Activated T-cell treated with anti-CD3 and anti-CD28 coated beads, Interleukin-2, amount 50 U/mL, for 48 hours (primary cell): Measurements from ENCODE around the gene COPS6.
A peak's percentile ranks its signal among the peaks of the same experiment; 100 is the strongest.
"Not testable (repeated sequence)": the region's sequence is repeated elsewhere in the genome, so short reads cannot be mapped to it uniquely, and the experiment has no call there.

ENCODE experiments used
- DNase-seq, 2 experiments: peaks; one replicate each; pipeline ENCODE4 v3.0.0-alpha.2; 2020

Gene COPS6

GRCh38 chr7:100127866-100128636 is 39.3 kb downstream of the COPS6 start:
- DNase-seq: peak; percentile 54 to 60

GRCh38 chr7:100128637-100128963 is 39.8 kb downstream of the COPS6 start:
- DNase-seq: no peak

- DNase-seq: not testable (repeated sequence)
Measured at GRCh38 chr7:100130220-100130607, 41.4 kb downstream of the COPS6 start.

DNA sequence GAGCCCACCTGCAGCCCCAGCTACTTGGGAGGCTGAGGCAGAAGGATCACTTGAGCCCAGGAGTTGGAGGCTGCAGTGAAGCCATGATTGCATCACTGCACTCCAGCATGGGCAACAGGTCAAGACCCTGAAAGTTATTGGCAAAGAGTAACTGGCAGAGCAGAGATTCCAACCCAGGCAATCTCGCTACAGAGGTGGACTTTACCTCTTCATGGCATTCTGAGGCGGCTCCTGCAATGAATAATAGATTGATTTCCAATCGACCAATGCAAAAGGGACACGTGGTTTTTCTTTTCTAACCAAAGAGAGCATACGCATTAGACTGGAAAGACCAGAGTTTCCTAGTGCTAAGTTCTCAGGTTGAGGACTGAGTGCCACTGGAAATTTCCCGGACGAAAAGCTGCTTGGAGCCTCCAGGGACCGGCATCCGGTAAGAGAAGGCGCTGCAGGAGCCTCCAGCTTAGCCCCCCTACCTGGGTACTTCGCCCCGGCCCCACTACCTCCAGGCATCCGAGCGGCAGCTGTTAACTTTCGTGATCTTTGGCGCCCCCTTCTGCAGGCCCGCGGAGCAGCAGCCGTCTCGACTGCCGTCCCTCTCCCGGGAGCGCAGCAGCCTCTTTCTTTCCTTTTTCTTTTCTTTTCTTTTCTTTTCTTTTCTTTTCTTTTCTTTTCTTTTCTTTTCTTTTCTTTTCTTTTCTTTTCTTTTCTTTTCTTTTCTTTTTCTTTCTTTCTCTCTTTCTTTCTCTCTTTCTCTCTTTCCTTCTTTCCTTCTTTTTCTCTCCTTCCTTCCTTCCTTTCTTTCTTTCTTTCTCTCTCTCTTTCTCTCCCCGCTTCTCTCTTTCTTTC is 42.1 kb downstream of the COPS6 start:
- DNase-seq: peak; percentile 92 to 94

DNA sequence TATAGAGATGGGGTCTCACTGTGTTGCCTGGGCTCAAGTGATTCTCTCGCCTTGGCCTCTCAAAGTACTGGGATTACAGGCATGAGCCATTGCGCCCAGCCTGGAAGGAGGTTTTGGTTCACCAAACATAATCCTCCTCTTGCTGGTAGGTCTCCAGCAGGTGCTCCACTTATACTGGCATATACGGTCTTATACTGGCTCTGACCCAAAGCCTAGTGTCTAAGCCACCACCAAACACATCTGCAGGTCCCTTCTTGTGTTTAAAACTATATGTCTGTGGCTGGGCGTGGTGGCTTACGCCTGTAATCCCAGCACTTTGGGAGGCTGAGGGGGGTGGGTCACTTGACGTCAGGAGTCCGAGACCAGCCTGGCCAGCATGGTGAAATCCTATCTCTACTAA is 43.4 kb downstream of the COPS6 start:
- DNase-seq: no peak

GRCh38 chr7:100132697-100133151 is 44.0 kb downstream of the COPS6 start:
- peak; percentile 72 to 75 for DNase-seq

- DNase-seq: no peak
Measured at GRCh38 chr7:100137851-100138760, 49.3 kb downstream of the COPS6 start.

DNA sequence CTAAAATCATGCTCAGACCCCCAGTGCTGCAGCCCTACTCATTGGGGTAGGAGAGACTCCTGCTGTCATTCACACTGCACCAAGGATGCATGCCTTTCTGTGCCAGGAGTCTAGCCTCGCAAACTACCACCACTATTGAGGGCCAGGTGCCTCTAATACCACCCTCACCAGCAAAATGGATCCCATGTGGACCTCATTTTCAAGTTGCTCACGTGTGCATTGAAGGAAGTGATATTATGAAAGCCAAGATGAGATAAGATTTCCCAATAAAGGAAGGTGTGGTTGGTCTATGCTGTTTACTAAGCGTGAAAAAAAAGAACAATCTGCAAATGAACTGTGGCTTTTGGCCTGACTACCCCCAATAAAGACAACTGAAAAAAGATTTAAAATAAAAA is 52.8 kb downstream of the COPS6 start:
- no peak for DNase-seq
